OCI-LY7 (cell line): Measurements from ENCODE around the gene VPS9D1.

Source experiments
- CTCF ChIP-seq: fragments of 200-600 bp; sonication (generic); conservative IDR thresholded peaks from 2 replicates; pipeline ENCODE4 v1.5.1; 2014; ENCODE audit warnings: mild to moderate bottlenecking, antibody characterized with exemption, low read length, moderate library complexity, mixed read lengths
- EZH2phosphoT487 ChIP-seq: fragments of 200-600 bp; sonication (generic); IDR thresholded peaks from 2 replicates; pipeline ENCODE4 v1.6.1; 2018; ENCODE audit warnings: low read depth, borderline replicate concordance, mild to moderate bottlenecking, mixed run types, antibody characterized with exemption, low read length, moderate library complexity, mixed read lengths

DNA sequence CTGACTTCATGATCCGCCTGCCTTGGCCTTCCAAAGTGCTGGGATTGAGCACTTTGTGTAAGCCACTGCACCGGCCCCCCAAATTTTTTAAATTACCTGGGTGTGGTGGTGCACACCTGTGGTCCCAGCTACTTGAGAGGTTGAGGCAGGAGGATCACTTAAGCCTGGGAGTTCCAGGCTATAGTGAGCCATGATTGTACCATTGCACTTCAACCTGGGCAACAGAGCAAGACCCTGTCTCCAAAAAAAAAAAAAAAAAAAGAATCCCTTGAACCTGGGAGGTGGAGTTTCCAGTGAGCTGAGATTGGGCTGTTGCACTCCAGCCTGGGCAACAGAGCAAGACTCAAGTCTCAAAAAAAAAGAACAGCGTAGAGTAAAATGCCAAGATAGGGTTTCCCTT lies 15.9 kb upstream of the VPS9D1 start:
- TF ChIP-seq CTCF (no peak), EZH2phosphoT487 (no peak)
